Endothelial cell of umbilical vein (primary cell): Measurements from ENCODE around the gene SLC23A3. TPM values are rescaled to one million over a fixed set of nuclear protein-coding genes. Genes with fewer than 3 reads are reported as not detected.

Experiments
- BruUV-seq: library from RNA; stranded (reverse); fragments of 400-500 nt; replicated peaks from 2 replicates; lab custom pipeline; 2021; lab: Mats Ljungman, UMichigan
- CTCF ChIA-PET: fragments of 300-600, 350-600 bp; sonication (Branson Sonifier 250); formaldehyde crosslinking; loops from one replicate; lab custom pipeline; 2021; ENCODE audit warnings: antibody characterized with exemption, inconsistent platforms; lab: Charles Lee
- POLR2A ChIA-PET: fragments of 300-600, 350-600 bp; sonication (Branson Sonifier 250); formaldehyde crosslinking; loops from one replicate; lab custom pipeline; 2021; ENCODE audit warnings: antibody characterized with exemption, inconsistent platforms; lab: Charles Lee
- DNase-seq: peaks from one replicate; pipeline ENCODE4 v3.0.0-alpha.2; 2011; ENCODE audit warnings: low read depth, low spot score
- FAIRE-seq: peaks from 2 replicates; lab custom pipeline; 2011; peaks lifted over from hg19 to GRCh38; lab: Jason Lieb, UNC
- H2AFZ ChIP-seq: 2 replicates; pipeline ENCODE4 v1.6.0; 2012; ENCODE audit warnings: low read depth, low read length, control low read depth, inconsistent platforms
- H3K27ac ChIP-seq: 2 replicates; pipeline ENCODE4 v1.5.1; 2011; ENCODE audit warnings: low read depth, mild to moderate bottlenecking, control low read depth, low read length, moderate library complexity; ENCODE audit not compliant: insufficient read depth
- H3K27me3 ChIP-seq, 2 experiments: 2 replicates each; pipeline versions ENCODE4 v1.6.0 to v1.6.1; 2011; ENCODE audit warnings: low read length in 2 of 2, mixed read lengths in 1 of 2; ENCODE audit not compliant: control insufficient read depth in 2 of 2, insufficient read depth in 2 of 2
- H3K36me3 ChIP-seq, 2 experiments: 2 replicates in 1 of 2; 3 replicates in 1 of 2; pipeline ENCODE4 v1.5.1; 2011; ENCODE audit warnings: low read length in 2 of 2, mild to moderate bottlenecking in 1 of 2, moderate library complexity in 1 of 2; ENCODE audit not compliant: control insufficient read depth in 2 of 2, insufficient read depth in 2 of 2; ENCODE audit errors: extremely low read depth in 1 of 2
- H3K4me1 ChIP-seq: 3 replicates; pipeline ENCODE4 v1.5.1; 2011; ENCODE audit warnings: mild to moderate bottlenecking, low read length; ENCODE audit not compliant: control insufficient read depth, insufficient read depth; ENCODE audit errors: extremely low read depth
- H3K4me2 ChIP-seq: 2 replicates; pipeline ENCODE4 v1.6.1; 2011; ENCODE audit warnings: low read length, control low read depth, mixed read lengths; ENCODE audit not compliant: insufficient read depth
- H3K4me3 ChIP-seq, 3 experiments: fragments of 200-600 bp in 1 of 3; sonication (generic), shearing (Covaris generic) in 1 of 3; replicated peaks in 1 of 3; 2 replicates each; pipeline ENCODE4 v1.5.1; 2011 to 2016; ENCODE audit warnings: control low read depth in 3 of 3, low read length in 3 of 3, mild to moderate bottlenecking in 2 of 3, inconsistent platforms in 1 of 3, low read depth in 1 of 3, moderate library complexity in 1 of 3; ENCODE audit not compliant: insufficient read depth in 1 of 3
- H3K79me2 ChIP-seq: 2 replicates; pipeline ENCODE4 v1.6.0; 2012; ENCODE audit warnings: low read length, inconsistent platforms; ENCODE audit not compliant: control insufficient read depth, insufficient read depth
- H3K9ac ChIP-seq: replicated peaks from 2 replicates; pipeline ENCODE3; 2011; ENCODE audit warnings: low read length, control low read depth; ENCODE audit not compliant: insufficient read depth; ENCODE audit errors: extremely low read depth
- H3K9me1 ChIP-seq: replicated peaks from 3 replicates; pipeline ENCODE4 v1.6.0; 2011; ENCODE audit warnings: mild to moderate bottlenecking, low read length; ENCODE audit not compliant: control insufficient read depth, insufficient read depth; ENCODE audit errors: extremely low read depth
- H3K9me3 ChIP-seq: replicated peaks from 2 replicates; pipeline ENCODE4 v1.5.1; 2012; ENCODE audit warnings: low read length, inconsistent platforms; ENCODE audit not compliant: control insufficient read depth, insufficient read depth
- H4K20me1 ChIP-seq: replicated peaks from 2 replicates; pipeline ENCODE3; 2011; ENCODE audit warnings: mild to moderate bottlenecking, low read length; ENCODE audit not compliant: control insufficient read depth, insufficient read depth; ENCODE audit errors: extremely low read depth
- EZH2 ChIP-seq: IDR thresholded peaks from 2 replicates; pipeline ENCODE4 v1.6.1; 2012; ENCODE audit warnings: borderline replicate concordance, low read depth, mild to moderate bottlenecking, moderate library complexity, low read length, inconsistent platforms; ENCODE audit not compliant: severe bottlenecking
- FOS ChIP-seq: IDR thresholded peaks from 2 replicates; pipeline ENCODE4 v1.6.1; 2011; ENCODE audit warnings: mild to moderate bottlenecking, low read length, moderate library complexity, borderline replicate concordance; ENCODE audit not compliant: insufficient read depth
- GATA2 ChIP-seq: IDR thresholded peaks from 2 replicates; pipeline ENCODE4 v1.7.0; 2011; ENCODE audit warnings: low read depth, mild to moderate bottlenecking, moderate library complexity, mixed read lengths, low read length; ENCODE audit not compliant: insufficient read length, insufficient read depth
- JUN ChIP-seq: IDR thresholded peaks from 2 replicates; pipeline ENCODE4 v1.6.1; 2011; ENCODE audit warnings: borderline replicate concordance, low read depth; ENCODE audit not compliant: insufficient read length, insufficient read depth
- MYC ChIP-seq: IDR thresholded peaks from one replicate; pipeline ENCODE4 v1.6.1; 2011; ENCODE audit warnings: mild to moderate bottlenecking, low read depth, low read length
- POLR2A ChIP-seq: IDR thresholded peaks from 2 replicates; pipeline ENCODE4 v1.6.1; 2012; ENCODE audit warnings: low read depth, mild to moderate bottlenecking, control low read depth, low read length
- dilution Hi-C: fragments of 300-500 bp; cut with MboI; formaldehyde crosslinking; loops from one replicate; pipeline ENCODE4 v1.15.0; 2019; ENCODE audit warnings: low sequenced_read_pairs; ENCODE audit not compliant: extremely low pct_ligation_motif_present
- intact Hi-C: fragments of 100-400 bp; cut with micrococcal nuclease; formaldehyde crosslinking; loops from one replicate; pipeline ENCODE4 v1.10.0; 2022
- polyA plus RNA-seq, 4 experiments: library from polyadenylated mRNA; depleted of rRNA in 3 of 4; stranded (reverse) in 3 of 4; unstranded in 1 of 4; fragments of >200 nt; gene quantifications; 2 replicates each; pipeline versions ENCODE4 v1.2.1 to v1.2.3, GENCODE V29; 2011 to 2012; ENCODE audit warnings: missing spikeins in 1 of 4
- total RNA-seq: library from RNA; stranded (reverse); gene quantifications from 2 replicates; pipeline ENCODE4 v1.2.3, GENCODE V29; 2021
- TF ChIP-seq, protein P1 (sequence below): IDR thresholded peaks from 2 replicates; pipeline ENCODE4 v1.6.1; 2011; ENCODE audit not compliant: insufficient read depth, insufficient read length

SLC23A3 gene
- total and polyA plus RNA-seq, 2 donors (not counting 3 experiments of a cell fraction or from before 2014, with no cell fraction given), result 2.7 to 7.1 TPM

DNA sequence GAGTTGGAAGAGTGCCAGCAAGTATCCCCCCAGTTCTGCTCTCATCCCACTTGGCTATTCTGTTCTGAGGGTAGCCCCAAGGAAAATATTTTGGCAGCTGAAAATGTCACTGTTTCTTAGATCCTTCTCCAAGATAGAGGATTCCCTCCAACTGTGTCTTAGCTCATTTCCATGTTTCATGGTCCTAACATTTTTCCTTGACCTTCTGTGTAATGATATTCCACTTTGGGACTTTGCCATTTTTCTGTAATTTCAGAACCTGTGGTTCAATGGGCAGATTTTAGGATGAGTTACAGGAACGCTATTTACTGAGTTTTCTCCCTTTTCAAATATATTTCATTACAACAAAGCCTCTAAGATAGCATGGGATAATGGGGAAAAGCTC is 44.0 kb downstream of the SLC23A3 start:
- TF ChIP-seq JUN, result no peak
- Histone ChIP-seq H3K79me2 (no peaks in the 10 kb centered on the region), H3K9ac (no peak overlapping the region), H3K4me2 (no peak overlapping the region), H3K27me3 (no peaks in the 10 kb centered on the region), H4K20me1 (no peaks in the 10 kb centered on the region), H3K27ac (no peak overlapping the region), H3K36me3 (no peaks in the 10 kb centered on the region), H3K9me3 (no peaks in the 10 kb centered on the region), H3K9me1 (no peaks in the 10 kb centered on the region), H3K4me1 (no peaks in the 10 kb centered on the region), H2AFZ (no peak overlapping the region), H3K4me3 (no peak overlapping the region)
- FAIRE-seq (no peak), DNase-seq (no peak)
- dilution Hi-C loops (no loop called here), intact Hi-C loops (no loop called here)
- BruUV-seq, result no TSS peak
- ChIA-PET POLR2A (no interaction called here), CTCF (interaction anchor here (1.0 to 4.9 kb wide), 5 partner anchors 9 to 96 kb away, joined by 3 to 24 read pairs (median 7); no protein-coding TSS in a partner anchor)

DNA sequence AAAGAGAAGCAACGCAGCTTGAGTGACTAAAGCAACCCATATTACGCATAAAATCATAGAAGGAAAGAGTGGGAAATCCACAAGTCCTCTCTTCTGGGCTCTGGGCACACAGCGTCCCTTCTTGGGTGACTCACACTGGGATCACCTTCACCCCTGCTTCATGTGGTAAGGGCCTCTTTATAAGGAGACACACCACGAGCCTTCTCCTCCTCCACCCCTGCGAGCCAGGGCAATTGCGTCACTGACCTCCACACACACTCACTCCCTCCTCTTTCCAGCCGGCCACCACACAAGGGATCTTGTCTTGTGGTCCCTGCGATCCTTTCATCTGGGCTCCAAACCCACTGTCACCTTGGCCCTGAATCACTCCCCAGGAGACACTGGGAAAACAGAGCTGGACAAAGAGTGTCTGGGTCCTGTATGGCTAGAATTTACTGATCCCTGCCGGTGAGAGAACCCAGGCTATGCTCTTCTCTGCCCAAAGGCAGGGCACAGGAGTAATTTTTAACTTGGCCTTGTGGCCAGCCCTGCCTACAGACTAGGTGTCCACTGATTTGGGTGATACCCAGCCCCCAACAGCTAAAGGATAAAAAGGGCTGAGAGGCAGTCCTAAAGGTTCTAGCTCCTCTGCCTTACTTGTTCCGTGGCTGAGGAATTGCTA is 44.5 kb downstream of the SLC23A3 start:
- Histone ChIP-seq H3K36me3 (no peaks in the 10 kb centered on the region), H4K20me1 (no peaks in the 10 kb centered on the region), H3K9me3 (no peaks in the 10 kb centered on the region), H3K27ac (no peak overlapping the region), H3K27me3 (no peaks in the 10 kb centered on the region), H3K9ac (no peak overlapping the region), H3K9me1 (no peaks in the 10 kb centered on the region), H2AFZ (no peak overlapping the region), H3K79me2 (no peaks in the 10 kb centered on the region), H3K4me2 (no peak overlapping the region), H3K4me1 (no peaks in the 10 kb centered on the region), H3K4me3 (no peak overlapping the region)
- DNase-seq (no peak), FAIRE-seq (no peak)
- TF ChIP-seq GATA2 (no peak), POLR2A (no peak), JUN (no peak), MYC (no peak), EZH2 (no peak), FOS (no peak)
- TF ChIP-seq, protein P1, sequence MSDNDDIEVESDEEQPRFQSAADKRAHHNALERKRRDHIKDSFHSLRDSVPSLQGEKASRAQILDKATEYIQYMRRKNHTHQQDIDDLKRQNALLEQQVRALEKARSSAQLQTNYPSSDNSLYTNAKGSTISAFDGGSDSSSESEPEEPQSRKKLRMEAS, result no peak
- dilution Hi-C loops, result no loop called here
- POLR2A ChIA-PET, result no interaction called here
- intact Hi-C loops, result no loop called here
- CTCF ChIA-PET, result interaction anchor here (1.0 to 9.5 kb wide), 8 partner anchors 9 to 96 kb away, joined by 3 to 178 read pairs (median 6); partner anchors contain the start of gene IHH
- no TSS peak for BruUV-seq
